ENCODE results near the gene DVL3.

GRCh38 chr3:184148076-184148475 is 7.1 kb upstream of the DVL3 start:
- TF ChIP-seq CTCF (conservative IDR thresholded peaks at IDR 0.05; ENCODE audit: low read depth in 2 of 2) (no peak), EZH2 (IDR thresholded peaks at IDR 0.05; ENCODE audit: low read depth, unreplicated experiment) (no peak), EZH2phosphoT487 (IDR thresholded peaks at IDR 0.05; ENCODE audit: unreplicated experiment) (no peak), CREB1 (CRISPR knock-in tag; IDR thresholded peaks at IDR 0.05; ENCODE audit: low read depth) (no peak), POLR2AphosphoS5 (IDR thresholded peaks at IDR 0.05; ENCODE audit: low read depth) (no peak), NANOG (IDR thresholded peaks at IDR 0.05; ENCODE audit: borderline replicate concordance) (no peak), JUNB (IDR thresholded peaks at IDR 0.05; ENCODE audit: unreplicated experiment) (no peak), ZNF331 (CRISPR knock-in tag; IDR thresholded peaks at IDR 0.05; ENCODE audit: low read depth) (no peak)
- TF ChIP-seq, protein P1, sequence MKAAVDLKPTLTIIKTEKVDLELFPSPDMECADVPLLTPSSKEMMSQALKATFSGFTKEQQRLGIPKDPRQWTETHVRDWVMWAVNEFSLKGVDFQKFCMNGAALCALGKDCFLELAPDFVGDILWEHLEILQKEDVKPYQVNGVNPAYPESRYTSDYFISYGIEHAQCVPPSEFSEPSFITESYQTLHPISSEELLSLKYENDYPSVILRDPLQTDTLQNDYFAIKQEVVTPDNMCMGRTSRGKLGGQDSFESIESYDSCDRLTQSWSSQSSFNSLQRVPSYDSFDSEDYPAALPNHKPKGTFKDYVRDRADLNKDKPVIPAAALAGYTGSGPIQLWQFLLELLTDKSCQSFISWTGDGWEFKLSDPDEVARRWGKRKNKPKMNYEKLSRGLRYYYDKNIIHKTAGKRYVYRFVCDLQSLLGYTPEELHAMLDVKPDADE (IDR thresholded peaks at IDR 0.05), result no peak
- TF ChIP-seq, protein P2, sequence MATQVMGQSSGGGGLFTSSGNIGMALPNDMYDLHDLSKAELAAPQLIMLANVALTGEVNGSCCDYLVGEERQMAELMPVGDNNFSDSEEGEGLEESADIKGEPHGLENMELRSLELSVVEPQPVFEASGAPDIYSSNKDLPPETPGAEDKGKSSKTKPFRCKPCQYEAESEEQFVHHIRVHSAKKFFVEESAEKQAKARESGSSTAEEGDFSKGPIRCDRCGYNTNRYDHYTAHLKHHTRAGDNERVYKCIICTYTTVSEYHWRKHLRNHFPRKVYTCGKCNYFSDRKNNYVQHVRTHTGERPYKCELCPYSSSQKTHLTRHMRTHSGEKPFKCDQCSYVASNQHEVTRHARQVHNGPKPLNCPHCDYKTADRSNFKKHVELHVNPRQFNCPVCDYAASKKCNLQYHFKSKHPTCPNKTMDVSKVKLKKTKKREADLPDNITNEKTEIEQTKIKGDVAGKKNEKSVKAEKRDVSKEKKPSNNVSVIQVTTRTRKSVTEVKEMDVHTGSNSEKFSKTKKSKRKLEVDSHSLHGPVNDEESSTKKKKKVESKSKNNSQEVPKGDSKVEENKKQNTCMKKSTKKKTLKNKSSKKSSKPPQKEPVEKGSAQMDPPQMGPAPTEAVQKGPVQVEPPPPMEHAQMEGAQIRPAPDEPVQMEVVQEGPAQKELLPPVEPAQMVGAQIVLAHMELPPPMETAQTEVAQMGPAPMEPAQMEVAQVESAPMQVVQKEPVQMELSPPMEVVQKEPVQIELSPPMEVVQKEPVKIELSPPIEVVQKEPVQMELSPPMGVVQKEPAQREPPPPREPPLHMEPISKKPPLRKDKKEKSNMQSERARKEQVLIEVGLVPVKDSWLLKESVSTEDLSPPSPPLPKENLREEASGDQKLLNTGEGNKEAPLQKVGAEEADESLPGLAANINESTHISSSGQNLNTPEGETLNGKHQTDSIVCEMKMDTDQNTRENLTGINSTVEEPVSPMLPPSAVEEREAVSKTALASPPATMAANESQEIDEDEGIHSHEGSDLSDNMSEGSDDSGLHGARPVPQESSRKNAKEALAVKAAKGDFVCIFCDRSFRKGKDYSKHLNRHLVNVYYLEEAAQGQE (IDR thresholded peaks at IDR 0.05; ENCODE audit: unreplicated experiment), result no peak
